K562 (cell line): ENCODE data around the gene NEU1. TPM values are rescaled to one million over a fixed set of nuclear protein-coding genes. Genes with fewer than 3 reads are reported as not detected.

Experiments used
- CBFA2T2 ChIP-seq: fragments of 450-650 bp; conservative IDR thresholded peaks from 2 replicates; pipeline ENCODE4 v1.6.1; 2017; ENCODE audit warnings: mild to moderate bottlenecking
- ELF1 ChIP-seq: fragments of 200-800 bp; sonication (Bioruptor generic); IDR thresholded peaks from 2 replicates; pipeline ENCODE4 v1.6.1; 2016; ENCODE audit warnings: missing genetic modification characterization, missing compliant biosample characterization
- ILK ChIP-seq: fragments of 450-650 bp; IDR thresholded peaks from 2 replicates; pipeline ENCODE4 v1.6.1; 2016; ENCODE audit warnings: missing genetic modification characterization, low read depth, mild to moderate bottlenecking, missing compliant biosample characterization, moderate library complexity, borderline replicate concordance
- MGA ChIP-seq: fragments of 450-650 bp; IDR thresholded peaks from 2 replicates; pipeline ENCODE4 v1.6.1; 2016; ENCODE audit warnings: mild to moderate bottlenecking, moderate library complexity
- NEUROD1 ChIP-seq: fragments of 150-350 bp; IDR thresholded peaks from 2 replicates; pipeline ENCODE4 v1.6.1; 2014; ENCODE audit warnings: borderline replicate concordance, low read length, low read depth; ENCODE audit not compliant: partially characterized antibody
- PHB2 ChIP-seq: fragments of 450-650 bp; IDR thresholded peaks from 2 replicates; pipeline ENCODE4 v1.6.1; 2017; ENCODE audit warnings: low read depth
- POLR2AphosphoS2 ChIP-seq: IDR thresholded peaks from 2 replicates; pipeline ENCODE4 v1.6.1; 2012; ENCODE audit warnings: low read length, improper control_type of control experiment
- RBM34 ChIP-seq: fragments of 200-400 bp; formaldehyde crosslinking; IDR thresholded peaks from 2 replicates; pipeline ENCODE4 v1.6.1; 2018; ENCODE audit warnings: low read length, borderline replicate concordance; ENCODE audit not compliant: insufficient read depth
- RNF2 ChIP-seq: sonication (generic); IDR thresholded peaks from 2 replicates; pipeline ENCODE4 v1.6.1; 2016
- ZNF449 ChIP-seq: fragments of 250-450 bp; sonication (Bioruptor Pico); IDR thresholded peaks from 2 replicates; pipeline ENCODE4 v1.8.0; 2022; ENCODE audit warnings: moderate library complexity, mild to moderate bottlenecking, inconsistent platforms
- polyA plus RNA-seq, 8 experiments: library from polyadenylated mRNA; depleted of rRNA in 4 of 8; stranded (reverse) in 5 of 8; unstranded in 3 of 8; fragments of >200 nt; fragmentation: Nextera tagmentation in 2 of 8; fragmentation: Illumina TruSeq in 1 of 8; extraction: Ambion mirVana in 2 of 8; extraction: Trizol in 1 of 8; gene quantifications; 2 replicates each; pipeline versions ENCODE4 v1.2.1 to v1.2.3, GENCODE V29; 2011 to 2014; ENCODE audit warnings: inconsistent platforms in 1 of 8, missing spikeins in 1 of 8
- total RNA-seq, 7 experiments: library from RNA; depleted of rRNA in 6 of 7; stranded (reverse); fragments of >200 nt in 6 of 7; fragmentation: Illumina TruSeq in 2 of 7; extraction: Trizol in 2 of 7; gene quantifications; 2 replicates each; pipeline versions ENCODE4 v1.2.1 to v1.2.3, GENCODE V29; 2011 to 2021; ENCODE audit warnings: low replicate concordance in 1 of 7
- TF ChIP-seq, protein P1 (sequence below): sonication (generic); formaldehyde crosslinking; IDR thresholded peaks from 2 replicates; pipeline ENCODE4 v1.8.0; 2022; ENCODE audit warnings: mild to moderate bottlenecking, missing genetic modification reagents
- TF ChIP-seq, protein P2 (sequence below): sonication (generic); formaldehyde crosslinking; IDR thresholded peaks from 2 replicates; pipeline ENCODE4 v1.8.0; 2022; ENCODE audit warnings: mild to moderate bottlenecking, missing genetic modification reagents

The NEU1 gene
- total and polyA plus RNA-seq, 9 of the 15 experiments (the other 6 are each of a cell fraction or from before 2014, with no cell fraction given): 14.8 to 67.8 (median 51.0) TPM

- TF ChIP-seq, protein P1, sequence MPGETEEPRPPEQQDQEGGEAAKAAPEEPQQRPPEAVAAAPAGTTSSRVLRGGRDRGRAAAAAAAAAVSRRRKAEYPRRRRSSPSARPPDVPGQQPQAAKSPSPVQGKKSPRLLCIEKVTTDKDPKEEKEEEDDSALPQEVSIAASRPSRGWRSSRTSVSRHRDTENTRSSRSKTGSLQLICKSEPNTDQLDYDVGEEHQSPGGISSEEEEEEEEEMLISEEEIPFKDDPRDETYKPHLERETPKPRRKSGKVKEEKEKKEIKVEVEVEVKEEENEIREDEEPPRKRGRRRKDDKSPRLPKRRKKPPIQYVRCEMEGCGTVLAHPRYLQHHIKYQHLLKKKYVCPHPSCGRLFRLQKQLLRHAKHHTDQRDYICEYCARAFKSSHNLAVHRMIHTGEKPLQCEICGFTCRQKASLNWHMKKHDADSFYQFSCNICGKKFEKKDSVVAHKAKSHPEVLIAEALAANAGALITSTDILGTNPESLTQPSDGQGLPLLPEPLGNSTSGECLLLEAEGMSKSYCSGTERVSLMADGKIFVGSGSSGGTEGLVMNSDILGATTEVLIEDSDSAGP (CRISPR knock-in tag): no peak
- no peak for TF ChIP-seq ILK
- no peak for TF ChIP-seq PHB2
- no peak for TF ChIP-seq ELF1
- TF ChIP-seq RBM34: no peak
- TF ChIP-seq ZNF449 (CRISPR knock-in tag): no peak
- TF ChIP-seq NEUROD1: peak; percentile 10
- TF ChIP-seq CBFA2T2: no peak
- no peak; the same call in 1 of the 2 replicates for TF ChIP-seq POLR2AphosphoS2
- no peak for TF ChIP-seq MGA
- TF ChIP-seq, protein P2, sequence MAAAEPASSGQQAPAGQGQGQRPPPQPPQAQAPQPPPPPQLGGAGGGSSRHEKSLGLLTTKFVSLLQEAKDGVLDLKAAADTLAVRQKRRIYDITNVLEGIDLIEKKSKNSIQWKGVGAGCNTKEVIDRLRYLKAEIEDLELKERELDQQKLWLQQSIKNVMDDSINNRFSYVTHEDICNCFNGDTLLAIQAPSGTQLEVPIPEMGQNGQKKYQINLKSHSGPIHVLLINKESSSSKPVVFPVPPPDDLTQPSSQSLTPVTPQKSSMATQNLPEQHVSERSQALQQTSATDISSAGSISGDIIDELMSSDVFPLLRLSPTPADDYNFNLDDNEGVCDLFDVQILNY (CRISPR knock-in tag): no peak
- no peak for TF ChIP-seq RNF2
Observed at GRCh38 chr6:31837369-31838113, 25.1 kb downstream of the NEU1 start (continued).
